IMR-90 (cell line): ENCODE results near the gene AKIP1. TPM values are rescaled to one million over a fixed set of nuclear protein-coding genes. Genes with fewer than 3 reads are reported as not detected.

Experiments
- ATAC-seq: fragments of 200-7000 bp; cut with Tn5 transposase; 2 replicates; pipeline ENCODE4 v1.9.1; 2020; ENCODE audit warnings: low read depth, mild to moderate bottlenecking, moderate library complexity
- BruUV-seq: library from RNA; stranded (reverse); fragments of 400-500 nt; replicated peaks from 2 replicates; lab custom pipeline; 2021; lab: Mats Ljungman, UMichigan
- CTCF ChIA-PET: fragments of 300-600 bp; formaldehyde crosslinking; extraction: SDS; loops from one replicate; lab custom pipeline; 2021; ENCODE audit warnings: antibody characterized with exemption; lab: Yijun Ruan, JAX
- POLR2A ChIA-PET: fragments of 300-600 bp; sonication (Branson Sonifier 250); formaldehyde crosslinking; loops from one replicate; lab custom pipeline; 2022; ENCODE audit warnings: antibody characterized with exemption; ENCODE audit not compliant: unreplicated experiment; lab: Charles Lee
- DNase-seq: peaks from one replicate; pipeline ENCODE4 v3.0.0; 2013
- H2AFZ ChIP-seq: replicated peaks from 2 replicates; pipeline ENCODE3; 2013; ENCODE audit warnings: low read length, mild to moderate bottlenecking; ENCODE audit not compliant: poor library complexity
- H2AK5ac ChIP-seq: 2 replicates; pipeline ENCODE4 v1.6.1; 2013; ENCODE audit warnings: low read depth, low read length, inconsistent platforms
- H2AK9ac ChIP-seq: replicated peaks from 2 replicates; pipeline ENCODE3; 2013; ENCODE audit warnings: mild to moderate bottlenecking, low read depth, low read length, moderate library complexity; ENCODE audit not compliant: poor library complexity
- H2BK120ac ChIP-seq: 2 replicates; pipeline ENCODE4 v1.6.1; 2013; ENCODE audit warnings: low read depth, low read length, inconsistent platforms
- H2BK15ac ChIP-seq: 3 replicates; pipeline ENCODE4 v1.6.1; 2013; ENCODE audit warnings: low read depth, low read length, inconsistent platforms
- H2BK20ac ChIP-seq: 2 replicates; pipeline ENCODE4 v1.6.1; 2013; ENCODE audit warnings: low read depth, mild to moderate bottlenecking, inconsistent platforms, low read length, moderate library complexity
- H2BK5ac ChIP-seq: 2 replicates; pipeline ENCODE4 v1.6.1; 2013; ENCODE audit warnings: mild to moderate bottlenecking, low read depth, low read length, inconsistent platforms; ENCODE audit not compliant: poor library complexity, severe bottlenecking
- H3K14ac ChIP-seq: replicated peaks from 2 replicates; pipeline ENCODE4 v1.6.1; 2013; ENCODE audit warnings: low read depth, low read length, inconsistent platforms
- H3K18ac ChIP-seq: 2 replicates; pipeline ENCODE4 v1.6.1; 2013; ENCODE audit warnings: low read depth, low read length, control low read depth
- H3K23ac ChIP-seq: 2 replicates; pipeline ENCODE4 v1.6.1; 2013; ENCODE audit warnings: low read depth, low read length, inconsistent platforms
- H3K27ac ChIP-seq: 2 replicates; pipeline ENCODE4 v1.5.1; 2013; ENCODE audit warnings: mild to moderate bottlenecking, control low read depth, low read length; ENCODE audit not compliant: insufficient read depth
- H3K27me3 ChIP-seq: 2 replicates; pipeline ENCODE4 v1.6.1; 2013; ENCODE audit warnings: low read length; ENCODE audit not compliant: control insufficient read depth, insufficient read depth
- H3K36me3 ChIP-seq: 2 replicates; pipeline ENCODE4 v1.6.1; 2013; ENCODE audit warnings: low read length, mixed read lengths; ENCODE audit not compliant: control insufficient read depth, insufficient read depth
- H3K4ac ChIP-seq: 2 replicates; pipeline ENCODE4 v1.6.1; 2013; ENCODE audit warnings: low read depth, low read length, inconsistent platforms
- H3K4me1 ChIP-seq: 2 replicates; pipeline ENCODE4 v1.6.1; 2013; ENCODE audit warnings: low read length, mixed read lengths; ENCODE audit not compliant: control insufficient read depth, insufficient read depth
- H3K4me2 ChIP-seq: 2 replicates; pipeline ENCODE4 v1.6.1; 2013; ENCODE audit warnings: low read depth, mild to moderate bottlenecking, control low read depth, low read length, moderate library complexity
- H3K4me3 ChIP-seq: 2 replicates; pipeline ENCODE4 v1.5.1; 2013; ENCODE audit warnings: low read depth, mild to moderate bottlenecking, control low read depth, low read length, moderate library complexity; ENCODE audit not compliant: insufficient read depth
- H3K56ac ChIP-seq: 2 replicates; pipeline ENCODE4 v1.6.1; 2013; ENCODE audit warnings: low read length, inconsistent platforms; ENCODE audit not compliant: insufficient read depth; ENCODE audit errors: extremely low read depth
- H3K79me1 ChIP-seq, 2 experiments: 2 replicates each; pipeline ENCODE4 v1.6.1; 2013; ENCODE audit warnings: low read length in 2 of 2, inconsistent platforms in 1 of 2, low read depth in 1 of 2
- H3K9ac ChIP-seq: 2 replicates; pipeline ENCODE4 v1.6.1; 2013; ENCODE audit warnings: low read depth, low read length, control low read depth
- H3K9me1 ChIP-seq: 2 replicates; pipeline ENCODE4 v1.6.1; 2013; ENCODE audit warnings: low read length, inconsistent platforms; ENCODE audit not compliant: insufficient read depth
- H3K9me3 ChIP-seq: 2 replicates; pipeline ENCODE4 v1.6.1; 2013; ENCODE audit warnings: low read length; ENCODE audit not compliant: control insufficient read depth, insufficient read depth
- H4K20me1 ChIP-seq: 2 replicates; pipeline ENCODE4 v1.6.1; 2013; ENCODE audit warnings: low read length, inconsistent platforms; ENCODE audit not compliant: insufficient read depth
- H4K5ac ChIP-seq: 2 replicates; pipeline ENCODE4 v1.6.1; 2013; ENCODE audit warnings: mild to moderate bottlenecking, low read depth, low read length, control low read depth
- H4K8ac ChIP-seq, 2 experiments: 2 replicates each; pipeline ENCODE4 v1.6.1; 2013; ENCODE audit warnings: low read depth in 2 of 2, low read length in 2 of 2, control low read depth in 1 of 2, inconsistent platforms in 1 of 2
- H4K91ac ChIP-seq: 2 replicates; pipeline ENCODE4 v1.6.1; 2013; ENCODE audit warnings: low read depth, low read length, inconsistent platforms; ENCODE audit not compliant: insufficient read depth
- BHLHE40 ChIP-seq: fragments of 150-350 bp; IDR thresholded peaks from 2 replicates; pipeline ENCODE4 v1.6.1; 2016; ENCODE audit warnings: mild to moderate bottlenecking, low read depth, low read length
- CEBPB ChIP-seq: IDR thresholded peaks from 2 replicates; pipeline ENCODE4 v1.6.1; 2012; ENCODE audit warnings: low read depth, low read length, improper control_type of control experiment
- CHD1 ChIP-seq: IDR thresholded peaks from 2 replicates; pipeline ENCODE4 v1.6.1; 2012; ENCODE audit warnings: low read depth, low read length, improper control_type of control experiment
- FOS ChIP-seq: fragments of 150-350 bp; IDR thresholded peaks from 2 replicates; pipeline ENCODE4 v1.6.1; 2016; ENCODE audit warnings: low read depth, low read length
- MAFK ChIP-seq: IDR thresholded peaks from 2 replicates; pipeline ENCODE4 v1.6.1; 2012; ENCODE audit warnings: low read depth, low read length, improper control_type of control experiment
- MAZ ChIP-seq: IDR thresholded peaks from 2 replicates; pipeline ENCODE4 v1.6.1; 2012; ENCODE audit warnings: low read depth, mild to moderate bottlenecking, low read length, improper control_type of control experiment, moderate library complexity, borderline replicate concordance
- MXI1 ChIP-seq: IDR thresholded peaks from 2 replicates; pipeline ENCODE4 v1.6.1; 2012; ENCODE audit warnings: low read depth, mild to moderate bottlenecking, low read length, moderate library complexity, borderline replicate concordance
- NFE2L2 ChIP-seq: fragments of 150-350 bp; IDR thresholded peaks from 2 replicates; pipeline ENCODE4 v1.6.1; 2016; ENCODE audit warnings: low read depth, mild to moderate bottlenecking, low read length
- POLR2A ChIP-seq: IDR thresholded peaks from 2 replicates; pipeline ENCODE4 v1.6.1; 2012; ENCODE audit warnings: mild to moderate bottlenecking, low read depth, low read length
- RAD21 ChIP-seq: IDR thresholded peaks from 2 replicates; pipeline ENCODE4 v1.6.1; 2012; ENCODE audit warnings: low read length, improper control_type of control experiment
- RCOR1 ChIP-seq: IDR thresholded peaks from 2 replicates; pipeline ENCODE4 v1.6.1; 2012; ENCODE audit warnings: mild to moderate bottlenecking, low read length, improper control_type of control experiment; ENCODE audit not compliant: insufficient replicate concordance
- RFX5 ChIP-seq: IDR thresholded peaks from 2 replicates; pipeline ENCODE4 v1.8.0; 2012; ENCODE audit warnings: low read depth, mild to moderate bottlenecking, low read length, moderate library complexity
- SMC3 ChIP-seq: fragments of 150-350 bp; IDR thresholded peaks from 2 replicates; pipeline ENCODE4 v1.6.1; 2016; ENCODE audit warnings: low read depth, mild to moderate bottlenecking, antibody characterized with exemption, low read length, moderate library complexity
- dilution Hi-C: fragments of 300-500 bp; cut with HindIII; formaldehyde crosslinking; loops from one replicate; pipeline ENCODE4 v1.14.3; 2018; ENCODE audit warnings: low sequenced_read_pairs; ENCODE audit not compliant: unreplicated experiment
- in situ Hi-C: fragments of 300-500 bp; cut with MboI; formaldehyde crosslinking; loops from 3 replicates; pipeline ENCODE4 v1.14.3; 2019; ENCODE audit warnings: low sequenced_read_pairs, inconsistent platforms, mixed read lengths
- intact Hi-C: fragments of 100-400 bp; cut with micrococcal nuclease; formaldehyde crosslinking; loops from 2 replicates; pipeline ENCODE4 v1.10.0; 2022
- polyA plus RNA-seq, 3 experiments: library from polyadenylated mRNA; depleted of rRNA; stranded (reverse); fragments of >200 nt; gene quantifications; 2 replicates each; pipeline ENCODE4 v1.2.3, GENCODE V29; 2012; ENCODE audit warnings: low replicate concordance in 1 of 3
- total RNA-seq: library from RNA; depleted of rRNA; stranded (reverse); fragments of >200 nt; gene quantifications from 2 replicates; pipeline ENCODE4 v1.2.3, GENCODE V29; 2012
- TF ChIP-seq, protein P1 (sequence below): conservative IDR thresholded peaks from 2 replicates; pipeline ENCODE4 v1.5.1; 2012; ENCODE audit warnings: mild to moderate bottlenecking, low read depth, low read length, improper control_type of control experiment
- TF ChIP-seq, protein P2 (sequence below): fragments of 150-350 bp; IDR thresholded peaks from 2 replicates; pipeline ENCODE4 v1.6.1; 2017; ENCODE audit warnings: mild to moderate bottlenecking, antibody characterized with exemption, low read length, low read depth
- TF ChIP-seq, protein P3 (sequence below): fragments of 150-350 bp; IDR thresholded peaks from 2 replicates; pipeline ENCODE4 v1.6.1; 2016; ENCODE audit warnings: low read depth, mild to moderate bottlenecking, low read length, moderate library complexity, borderline replicate concordance

AKIP1 gene
- total and polyA plus RNA-seq, 2 of the 4 experiments (the other 2 are of a cell fraction), result 33.9 to 36.0 TPM

DNA sequence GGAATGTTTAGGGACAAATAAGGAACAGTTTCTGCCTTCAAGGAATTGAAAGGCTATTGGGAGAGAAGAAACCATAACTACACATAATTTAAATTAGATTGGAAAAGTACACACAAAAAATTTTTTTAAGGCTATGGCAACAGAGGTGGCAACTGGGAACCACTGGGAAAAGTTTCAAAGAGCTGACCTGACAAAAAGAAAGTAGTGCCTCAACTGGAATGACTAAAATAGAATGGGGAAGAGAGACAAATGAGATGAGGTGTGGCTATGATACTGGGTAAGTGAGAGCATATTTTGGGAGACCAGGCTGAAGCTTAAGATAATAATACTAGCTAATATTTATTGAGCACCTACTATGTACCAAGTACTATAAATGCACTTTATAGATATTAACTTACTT, 2.9 kb upstream of the AKIP1 start:
- Histone ChIP-seq H3K23ac (no peak overlapping the region), H3K4ac (no peak overlapping the region), H4K8ac (no peak overlapping the region), H2AFZ (no peak overlapping the region), H3K9ac (no peak overlapping the region), H3K79me1 (peaks cover 4 to 19% of the 10 kb centered on the region in 2 experiments), H2AK9ac (no peak overlapping the region), H3K9me1 (peaks cover 6% of the 10 kb centered on the region; the same call in 1 of the 2 replicates), H4K91ac (no peak overlapping the region), H3K56ac (no peak overlapping the region), H3K14ac (no peak overlapping the region), H3K4me2 (no peak overlapping the region), H3K18ac (no peak overlapping the region), H2BK120ac (no peak overlapping the region), H2AK5ac (no peak overlapping the region), H3K4me1 (peaks cover 3% of the 10 kb centered on the region; the same call in 1 of the 2 replicates), H2BK20ac (no peak overlapping the region), H4K20me1 (no peaks in the 10 kb centered on the region), H3K9me3 (no peaks in the 10 kb centered on the region), H3K27ac (no peak overlapping the region), H2BK5ac (no peak overlapping the region), H3K36me3 (no peaks in the 10 kb centered on the region), H3K4me3 (no peak overlapping the region), H3K27me3 (no peaks in the 10 kb centered on the region), H4K5ac (no peak overlapping the region), H2BK15ac (no peak overlapping the region)
- dilution Hi-C loops, result no loop called here
- POLR2A ChIA-PET, result no interaction called here
- no peak for DNase-seq
- ATAC-seq, result no peak
- CTCF ChIA-PET, result no interaction called here
- BruUV-seq, result no TSS peak
- in situ Hi-C loops, result no loop called here
- TF ChIP-seq SMC3, result no peak
- TF ChIP-seq, protein P1, sequence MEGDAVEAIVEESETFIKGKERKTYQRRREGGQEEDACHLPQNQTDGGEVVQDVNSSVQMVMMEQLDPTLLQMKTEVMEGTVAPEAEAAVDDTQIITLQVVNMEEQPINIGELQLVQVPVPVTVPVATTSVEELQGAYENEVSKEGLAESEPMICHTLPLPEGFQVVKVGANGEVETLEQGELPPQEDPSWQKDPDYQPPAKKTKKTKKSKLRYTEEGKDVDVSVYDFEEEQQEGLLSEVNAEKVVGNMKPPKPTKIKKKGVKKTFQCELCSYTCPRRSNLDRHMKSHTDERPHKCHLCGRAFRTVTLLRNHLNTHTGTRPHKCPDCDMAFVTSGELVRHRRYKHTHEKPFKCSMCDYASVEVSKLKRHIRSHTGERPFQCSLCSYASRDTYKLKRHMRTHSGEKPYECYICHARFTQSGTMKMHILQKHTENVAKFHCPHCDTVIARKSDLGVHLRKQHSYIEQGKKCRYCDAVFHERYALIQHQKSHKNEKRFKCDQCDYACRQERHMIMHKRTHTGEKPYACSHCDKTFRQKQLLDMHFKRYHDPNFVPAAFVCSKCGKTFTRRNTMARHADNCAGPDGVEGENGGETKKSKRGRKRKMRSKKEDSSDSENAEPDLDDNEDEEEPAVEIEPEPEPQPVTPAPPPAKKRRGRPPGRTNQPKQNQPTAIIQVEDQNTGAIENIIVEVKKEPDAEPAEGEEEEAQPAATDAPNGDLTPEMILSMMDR, result no peak
- TF ChIP-seq, protein P2, sequence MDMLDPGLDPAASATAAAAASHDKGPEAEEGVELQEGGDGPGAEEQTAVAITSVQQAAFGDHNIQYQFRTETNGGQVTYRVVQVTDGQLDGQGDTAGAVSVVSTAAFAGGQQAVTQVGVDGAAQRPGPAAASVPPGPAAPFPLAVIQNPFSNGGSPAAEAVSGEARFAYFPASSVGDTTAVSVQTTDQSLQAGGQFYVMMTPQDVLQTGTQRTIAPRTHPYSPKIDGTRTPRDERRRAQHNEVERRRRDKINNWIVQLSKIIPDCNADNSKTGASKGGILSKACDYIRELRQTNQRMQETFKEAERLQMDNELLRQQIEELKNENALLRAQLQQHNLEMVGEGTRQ, result no peak
- TF ChIP-seq MXI1, result no peak
- TF ChIP-seq RCOR1, result no peak
- TF ChIP-seq CHD1, result no peak
- no peak for TF ChIP-seq RAD21
- TF ChIP-seq POLR2A, result no peak
- no peak for TF ChIP-seq MAFK
- no peak for TF ChIP-seq RFX5
- TF ChIP-seq FOS, result no peak
- no peak for TF ChIP-seq BHLHE40
- TF ChIP-seq CEBPB, result no peak
- TF ChIP-seq MAZ, result no peak
- no peak for TF ChIP-seq NFE2L2
- TF ChIP-seq, protein P3, sequence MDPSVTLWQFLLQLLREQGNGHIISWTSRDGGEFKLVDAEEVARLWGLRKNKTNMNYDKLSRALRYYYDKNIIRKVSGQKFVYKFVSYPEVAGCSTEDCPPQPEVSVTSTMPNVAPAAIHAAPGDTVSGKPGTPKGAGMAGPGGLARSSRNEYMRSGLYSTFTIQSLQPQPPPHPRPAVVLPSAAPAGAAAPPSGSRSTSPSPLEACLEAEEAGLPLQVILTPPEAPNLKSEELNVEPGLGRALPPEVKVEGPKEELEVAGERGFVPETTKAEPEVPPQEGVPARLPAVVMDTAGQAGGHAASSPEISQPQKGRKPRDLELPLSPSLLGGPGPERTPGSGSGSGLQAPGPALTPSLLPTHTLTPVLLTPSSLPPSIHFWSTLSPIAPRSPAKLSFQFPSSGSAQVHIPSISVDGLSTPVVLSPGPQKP, result no peak
- intact Hi-C loops, result loop anchor here (5.0 kb wide), 1 partner anchor 36 kb away; no protein-coding TSS in a partner anchor
